Stimulated activated CD8-positive, alpha-beta memory T cell treated with anti-CD3 and anti-CD28 coated beads, Interleukin-7, amount 100 ng/mL, for 1 hour (primary cell): Measurements from ENCODE around the gene CLRN2.
"Not testable (repeated sequence)": the region's sequence is repeated elsewhere in the genome, so short reads cannot be mapped to it uniquely, and the experiment has no call there.

ENCODE experiments used
- DNase-seq, 2 donors: peaks; one replicate each; pipeline ENCODE4 v3.0.0-alpha.2; 2020; ENCODE audit warnings: low read depth in 2 of 2

Gene CLRN2

GRCh38 chr4:17504081-17504480, 10.9 kb upstream of the CLRN2 start:
- DNase-seq, result no peak

GRCh38 chr4:17510582-17510981, 4.4 kb upstream of the CLRN2 start:
- DNase-seq, result no peak

- no peak for DNase-seq
Measured at GRCh38 chr4:17511051-17511450, 3.9 kb upstream of the CLRN2 start.

GRCh38 chr4:17511509-17511949, 3.4 kb upstream of the CLRN2 start:
- DNase-seq, result peak in 1 of 2 donors; percentile 12

GRCh38 chr4:17511950-17512795, 2.8 kb upstream of the CLRN2 start, which contains the start of gene QDPR:
Gene QDPR, minus strand, starts transcription at chr4:17512090. Its CDS starts 36 bp downstream, at chr4:17512054.
- DNase-seq, result peak; percentile 35 to 44

GRCh38 chr4:17512973-17513665, 1.8 kb upstream of the CLRN2 start:
- DNase-seq, result no peak

GRCh38 chr4:17515445-17516407, 761 bp downstream of the CLRN2 start:
- DNase-seq, result no peak

GRCh38 chr4:17516980-17517379, 2.0 kb downstream of the CLRN2 start:
- no peak for DNase-seq

GRCh38 chr4:17517664-17518063, 2.7 kb downstream of the CLRN2 start:
- no peak for DNase-seq

- no peak for DNase-seq
Measured at GRCh38 chr4:17521595-17521994, 6.6 kb downstream of the CLRN2 start.

GRCh38 chr4:17523662-17524061, 8.7 kb downstream of the CLRN2 start:
- DNase-seq, result no peak

- DNase-seq, result no peak
Measured at GRCh38 chr4:17526695-17527477, 11.9 kb downstream of the CLRN2 start.

- no peak for DNase-seq
Measured at GRCh38 chr4:17528551-17529165, 13.7 kb downstream of the CLRN2 start.

- no peak for DNase-seq
Measured at GRCh38 chr4:17531538-17532285, 16.7 kb downstream of the CLRN2 start.

GRCh38 chr4:17534705-17535104, 19.7 kb downstream of the CLRN2 start:
- no peak for DNase-seq

- no peak for DNase-seq
Measured at GRCh38 chr4:17535242-17535641, 20.3 kb downstream of the CLRN2 start.

- no peak for DNase-seq
Measured at GRCh38 chr4:17535906-17536305, 20.9 kb downstream of the CLRN2 start.

GRCh38 chr4:17537060-17537459, 22.1 kb downstream of the CLRN2 start:
- not testable (repeated sequence) for DNase-seq

- no peak for DNase-seq
Measured at GRCh38 chr4:17544205-17544604, 29.2 kb downstream of the CLRN2 start.

GRCh38 chr4:17544831-17545234, 29.9 kb downstream of the CLRN2 start:
- DNase-seq, result no peak
